HG02870 (cell line): ENCODE data around the gene H2BW1.
"Not testable (repeated sequence)": the region's sequence is repeated elsewhere in the genome, so short reads cannot be mapped to it uniquely, and the experiment has no call there.

Source experiments
- ATAC-seq: cut with Tn5 transposase; IDR thresholded peaks from one replicate; pipeline ENCODE4 v1.9.1; 2021; ENCODE audit warnings: mild to moderate bottlenecking, moderate library complexity; ENCODE audit not compliant: unreplicated experiment

H2BW1 gene

GRCh38 chrX:104013606-104014005, at the start of gene H2BW1:
H2BW1 (minus strand) TSS chrX:104013708; CDS start chrX:104013576, 132 bp downstream.
- ATAC-seq, result no peak

GRCh38 chrX:104062636-104063035, 49.1 kb upstream of the H2BW1 start:
- ATAC-seq, result not testable (repeated sequence)

- not testable (repeated sequence) for ATAC-seq
Observed at GRCh38 chrX:104054956-104055355, 41.4 kb upstream of the H2BW1 start.

- ATAC-seq, result no peak
Observed at GRCh38 chrX:104047171-104047570, 33.7 kb upstream of the H2BW1 start.

- ATAC-seq, result no peak
Observed at GRCh38 chrX:104045642-104046041, 32.1 kb upstream of the H2BW1 start.

- no peak for ATAC-seq
Observed at GRCh38 chrX:104041003-104041402, 27.5 kb upstream of the H2BW1 start.

- ATAC-seq, result no peak
Observed at GRCh38 chrX:104039689-104040505, 26.4 kb upstream of the H2BW1 start, which contains the start of gene H2BW2. H2BW2 (plus strand) TSS chrX:104039956; CDS start chrX:104039995, 39 bp downstream.

GRCh38 chrX:104018126-104018525, 4.6 kb upstream of the H2BW1 start:
- no peak for ATAC-seq

- not testable (repeated sequence) for ATAC-seq
Observed at GRCh38 chrX:104015576-104015975, 2.1 kb upstream of the H2BW1 start.

- no peak for ATAC-seq
Observed at GRCh38 chrX:104013158-104013557, 350 bp downstream of the H2BW1 start.

- no peak for ATAC-seq
Observed at GRCh38 chrX:104008831-104009230, 4.7 kb downstream of the H2BW1 start.

- ATAC-seq, result peak; percentile 69
Observed at GRCh38 chrX:103999234-103999633, 14.3 kb downstream of the H2BW1 start.

GRCh38 chrX:103983508-103983907, 30.0 kb downstream of the H2BW1 start:
- ATAC-seq, result not testable (repeated sequence)

GRCh38 chrX:103962411-103963278, 50.9 kb downstream of the H2BW1 start, which contains the start of gene TMSB15B:
TMSB15B (plus strand) TSS chrX:103962627.
- ATAC-seq, result peak; percentile 97
